ENCODE results near the gene NPAT. TPM values are rescaled to one million over a fixed set of nuclear protein-coding genes. Genes with fewer than 3 reads are reported as not detected.

NPAT gene
- total RNA-seq (ENCODE audit: low replicate concordance), result 20.8 and 39.2 TPM in 2 replicates

GRCh38 chr11:108222574-108223347 lies at the start of gene NPAT, which contains the start of gene ATM:
Gene NPAT, minus strand, starts transcription at chr11:108222638. Its CDS starts 102 bp downstream, at chr11:108222536.
Gene ATM, plus strand, starts transcription at chr11:108223067. Its CDS starts 4,558 bp downstream, at chr11:108227625.
- H3K27ac ChIP-seq, result peak within 1 kb of the TSS; percentile 96

DNA sequence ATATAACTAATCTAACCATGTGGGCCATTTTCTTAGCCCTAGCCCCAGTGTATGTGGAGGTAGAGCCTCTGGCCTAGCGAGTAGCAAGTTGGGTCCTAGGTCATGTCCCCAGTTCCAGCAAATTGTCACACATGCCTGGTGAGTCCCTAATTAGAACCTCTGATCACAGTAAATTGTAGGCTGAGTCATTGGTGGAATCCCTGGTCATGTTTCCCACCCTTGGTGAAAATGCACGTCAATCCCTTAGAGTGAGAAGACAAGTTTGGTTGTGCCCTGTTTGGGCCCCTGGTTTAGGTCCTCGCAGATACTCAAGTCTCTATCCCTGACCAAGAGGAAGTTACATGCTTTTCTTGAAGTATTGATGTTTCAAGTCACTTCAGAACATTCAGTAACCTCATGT lies 47.1 kb upstream of the NPAT start:
- DNase-seq (ENCODE audit: low spot score), result no peak

More at GRCh38 chr11:108222574-108223347, at the start of gene NPAT, which contains the start of gene ATM:
- Mint-ChIP-seq H3K4me1 (peaks cover 35% of the 10 kb centered on the region), H3K27me3 (ENCODE audit: insufficient read depth, low read depth) (peaks cover 2% of the 10 kb centered on the region), H3K9me3 (no peaks in the 10 kb centered on the region), H3K27ac (peak within 1 kb of the TSS; percentile 98), H3K4me3 (no peak within 1 kb of the TSS), H3K36me3 (no peaks in the 10 kb centered on the region)
- no peaks in the 10 kb centered on the region for H3K27me3 ChIP-seq
- no peaks in the 10 kb centered on the region for H3K9me3 ChIP-seq (ENCODE audit: low read depth)
- peak; percentile 99 for DNase-seq (ENCODE audit: low spot score)
- H3F3A ChIP-seq (ENCODE audit: low read depth), result peaks cover 30% of the 10 kb centered on the region
- H4K20me1 ChIP-seq (ENCODE audit: low read depth), result peaks cover 61% of the 10 kb centered on the region
- peaks cover 87% of the 10 kb centered on the region for H3K79me2 ChIP-seq (ENCODE audit: low read depth)
- peak within 1 kb of the TSS; percentile 75 for H2AFZ ChIP-seq (replicated peaks)
- peak within 1 kb of the TSS; percentile 98 for H3K4me2 ChIP-seq
- H3K4me1 ChIP-seq, result peaks cover 40% of the 10 kb centered on the region
- peak within 1 kb of the TSS; percentile 91 for H3K9ac ChIP-seq
- peaks cover 1% of the 10 kb centered on the region for H3K36me3 ChIP-seq
- peak within 1 kb of the TSS; percentile 86 for H3K4me3 ChIP-seq
- TF ChIP-seq, protein P1, sequence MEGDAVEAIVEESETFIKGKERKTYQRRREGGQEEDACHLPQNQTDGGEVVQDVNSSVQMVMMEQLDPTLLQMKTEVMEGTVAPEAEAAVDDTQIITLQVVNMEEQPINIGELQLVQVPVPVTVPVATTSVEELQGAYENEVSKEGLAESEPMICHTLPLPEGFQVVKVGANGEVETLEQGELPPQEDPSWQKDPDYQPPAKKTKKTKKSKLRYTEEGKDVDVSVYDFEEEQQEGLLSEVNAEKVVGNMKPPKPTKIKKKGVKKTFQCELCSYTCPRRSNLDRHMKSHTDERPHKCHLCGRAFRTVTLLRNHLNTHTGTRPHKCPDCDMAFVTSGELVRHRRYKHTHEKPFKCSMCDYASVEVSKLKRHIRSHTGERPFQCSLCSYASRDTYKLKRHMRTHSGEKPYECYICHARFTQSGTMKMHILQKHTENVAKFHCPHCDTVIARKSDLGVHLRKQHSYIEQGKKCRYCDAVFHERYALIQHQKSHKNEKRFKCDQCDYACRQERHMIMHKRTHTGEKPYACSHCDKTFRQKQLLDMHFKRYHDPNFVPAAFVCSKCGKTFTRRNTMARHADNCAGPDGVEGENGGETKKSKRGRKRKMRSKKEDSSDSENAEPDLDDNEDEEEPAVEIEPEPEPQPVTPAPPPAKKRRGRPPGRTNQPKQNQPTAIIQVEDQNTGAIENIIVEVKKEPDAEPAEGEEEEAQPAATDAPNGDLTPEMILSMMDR (IDR thresholded peaks at IDR 0.05), result peak; percentile 73
- TF ChIP-seq EZH2phosphoT487 (IDR thresholded peaks at IDR 0.05), result no peak

GRCh38 chr11:108253176-108253575 lies 30.7 kb upstream of the NPAT start:
- Mint-ChIP-seq H3K27me3 (ENCODE audit: insufficient read depth, low read depth) (no peaks in the 10 kb centered on the region), H3K4me1 (no peaks in the 10 kb centered on the region), H3K36me3 (peaks cover 24% of the 10 kb centered on the region), H3K9me3 (no peaks in the 10 kb centered on the region), H3K27ac (no peak overlapping the region), H3K4me3 (no peak overlapping the region)
- Histone ChIP-seq H3K9me3 (ENCODE audit: low read depth) (no peaks in the 10 kb centered on the region), H3K36me3 (peaks cover 18% of the 10 kb centered on the region), H3K4me3 (no peak overlapping the region), H4K20me1 (ENCODE audit: low read depth) (no peaks in the 10 kb centered on the region), H3K27me3 (no peaks in the 10 kb centered on the region), H3K4me2 (no peak overlapping the region), H3K9ac (no peak overlapping the region), H3K27ac (no peak overlapping the region), H2AFZ (replicated peaks) (no peak overlapping the region), H3K79me2 (ENCODE audit: low read depth) (no peaks in the 10 kb centered on the region), H3F3A (ENCODE audit: low read depth) (no peaks in the 10 kb centered on the region), H3K4me1 (no peaks in the 10 kb centered on the region)
- TF ChIP-seq, protein P1 (IDR thresholded peaks at IDR 0.05), result no peak
- no peak for TF ChIP-seq EZH2 (IDR thresholded peaks at IDR 0.05)
- no peak for TF ChIP-seq EZH2phosphoT487 (IDR thresholded peaks at IDR 0.05)
- DNase-seq (ENCODE audit: low spot score), result no peak

More for the DNA sequence above, 47.1 kb upstream of the NPAT start:
- Mint-ChIP-seq H3K36me3 (peaks cover 40% of the 10 kb centered on the region), H3K4me3 (no peak overlapping the region), H3K9me3 (peaks cover 10% of the 10 kb centered on the region), H3K27me3 (ENCODE audit: insufficient read depth, low read depth) (no peaks in the 10 kb centered on the region), H3K4me1 (no peaks in the 10 kb centered on the region), H3K27ac (no peak overlapping the region)
- H3K4me2 ChIP-seq, result no peak overlapping the region
- no peak overlapping the region for H2AFZ ChIP-seq (replicated peaks)
- H3K79me2 ChIP-seq (ENCODE audit: low read depth), result no peaks in the 10 kb centered on the region
- TF ChIP-seq EZH2 (IDR thresholded peaks at IDR 0.05) (no peak), EZH2phosphoT487 (IDR thresholded peaks at IDR 0.05) (no peak)
- TF ChIP-seq, protein P1 (IDR thresholded peaks at IDR 0.05), result no peak
- no peaks in the 10 kb centered on the region for H4K20me1 ChIP-seq (ENCODE audit: low read depth)
- H3K36me3 ChIP-seq, result peaks cover 22% of the 10 kb centered on the region
- H3K9me3 ChIP-seq (ENCODE audit: low read depth), result no peaks in the 10 kb centered on the region
- no peaks in the 10 kb centered on the region for H3K4me1 ChIP-seq
- no peak overlapping the region for H3K27ac ChIP-seq
- no peaks in the 10 kb centered on the region for H3K27me3 ChIP-seq
- no peak overlapping the region for H3K9ac ChIP-seq
- no peaks in the 10 kb centered on the region for H3F3A ChIP-seq (ENCODE audit: low read depth)
- H3K4me3 ChIP-seq, result no peak overlapping the region

Measured in neural progenitor cell (in vitro differentiated cells).